ACC112 (cell line): ENCODE measurements around the gene H3-3A.

Source experiments
- H2AFZ ChIP-seq: fragments of 200-600 bp; sonication (generic); one replicate; pipeline ENCODE4 v1.6.0; 2017; ENCODE audit warnings: antibody characterized with exemption, low read length; ENCODE audit not compliant: unreplicated experiment
- H3K27ac ChIP-seq: fragments of 200-600 bp; sonication (generic); 2 replicates; pipeline ENCODE4 v1.5.1; 2014; ENCODE audit warnings: low read depth, mild to moderate bottlenecking, antibody characterized with exemption, low read length, moderate library complexity
- H3K27me3 ChIP-seq: fragments of 200-600 bp; sonication (generic); 2 replicates; pipeline ENCODE4 v1.6.1; 2014; ENCODE audit warnings: mild to moderate bottlenecking, antibody characterized with exemption, low read length, moderate library complexity, mixed read lengths; ENCODE audit not compliant: insufficient read depth
- H3K36me3 ChIP-seq: fragments of 200-600 bp; sonication (generic); 2 replicates; pipeline ENCODE4 v1.6.1; 2016; ENCODE audit warnings: mild to moderate bottlenecking, antibody characterized with exemption, low read length, moderate library complexity, mixed read lengths; ENCODE audit not compliant: insufficient read depth
- H3K4me1 ChIP-seq: fragments of 200-600 bp; sonication (generic); one replicate; pipeline ENCODE4 v1.6.1; 2016; ENCODE audit warnings: low read length, mixed read lengths; ENCODE audit not compliant: insufficient read depth, unreplicated experiment, control insufficient read depth
- H3K4me3 ChIP-seq: fragments of 200-600 bp; sonication (generic); 2 replicates; pipeline ENCODE4 v1.5.1; 2014; ENCODE audit warnings: mild to moderate bottlenecking, low read depth, low read length
- H3K79me2 ChIP-seq: fragments of 200-600 bp; sonication (generic); one replicate; pipeline ENCODE4 v1.6.0; 2016; ENCODE audit warnings: low read length; ENCODE audit not compliant: control insufficient read depth, unreplicated experiment, insufficient read depth

Gene H3-3A

GRCh38 chr1:226098870-226099835, 36.6 kb downstream of the H3-3A start:
- no peaks in the 10 kb centered on the region for H3K79me2 ChIP-seq
- peaks cover 26% of the 10 kb centered on the region for H3K4me1 ChIP-seq
- no peaks in the 10 kb centered on the region for H3K36me3 ChIP-seq
- no peaks in the 10 kb centered on the region for H3K27me3 ChIP-seq
- H2AFZ ChIP-seq, result no peak overlapping the region
- H3K27ac ChIP-seq, result peak overlapping the region; percentile 64; the same call in 1 of the 2 replicates
- no peak overlapping the region for H3K4me3 ChIP-seq

GRCh38 chr1:226100436-226101391, 38.2 kb downstream of the H3-3A start:
- no peak overlapping the region for H2AFZ ChIP-seq
- H3K27ac ChIP-seq, result no peak overlapping the region
- no peaks in the 10 kb centered on the region for H3K79me2 ChIP-seq
- no peaks in the 10 kb centered on the region for H3K36me3 ChIP-seq
- H3K4me1 ChIP-seq, result peaks cover 36% of the 10 kb centered on the region
- H3K27me3 ChIP-seq, result no peaks in the 10 kb centered on the region
- peak overlapping the region; percentile 28; the same call in 1 of the 2 replicates for H3K4me3 ChIP-seq

- Histone ChIP-seq H3K27me3 (no peaks in the 10 kb centered on the region), H3K4me3 (no peak overlapping the region), H3K79me2 (no peaks in the 10 kb centered on the region), H3K27ac (no peak overlapping the region), H3K36me3 (no peaks in the 10 kb centered on the region), H3K4me1 (peaks cover 20% of the 10 kb centered on the region), H2AFZ (no peak overlapping the region)
These were observed 42.2 kb downstream of the H3-3A start for GRCh38 chr1:226104671-226105121.

GRCh38 chr1:226107471-226108460, 45.2 kb downstream of the H3-3A start:
- Histone ChIP-seq H3K36me3 (no peaks in the 10 kb centered on the region), H2AFZ (no peak overlapping the region), H3K4me1 (peaks cover 27% of the 10 kb centered on the region), H3K79me2 (no peaks in the 10 kb centered on the region), H3K4me3 (no peak overlapping the region), H3K27ac (no peak overlapping the region), H3K27me3 (no peaks in the 10 kb centered on the region)

GRCh38 chr1:226108935-226109828, 46.7 kb downstream of the H3-3A start:
- Histone ChIP-seq H3K4me1 (peaks cover 25% of the 10 kb centered on the region), H2AFZ (peak overlapping the region; percentile 78), H3K4me3 (peak overlapping the region; percentile 75), H3K79me2 (no peaks in the 10 kb centered on the region), H3K27me3 (no peaks in the 10 kb centered on the region), H3K36me3 (no peaks in the 10 kb centered on the region), H3K27ac (peak overlapping the region; percentile 81)

GRCh38 chr1:226109829-226110248, 47.3 kb downstream of the H3-3A start:
- no peaks in the 10 kb centered on the region for H3K36me3 ChIP-seq
- H3K79me2 ChIP-seq, result no peaks in the 10 kb centered on the region
- peaks cover 19% of the 10 kb centered on the region for H3K4me1 ChIP-seq
- peak overlapping the region; percentile 75 for H3K4me3 ChIP-seq
- H3K27me3 ChIP-seq, result no peaks in the 10 kb centered on the region
- peak overlapping the region; percentile 81 for H3K27ac ChIP-seq
- peak overlapping the region; percentile 78 for H2AFZ ChIP-seq

GRCh38 chr1:226110249-226111097, 48.0 kb downstream of the H3-3A start:
- H3K79me2 ChIP-seq, result no peaks in the 10 kb centered on the region
- H3K4me1 ChIP-seq, result peaks cover 16% of the 10 kb centered on the region
- H2AFZ ChIP-seq, result peak overlapping the region; percentile 36
- no peaks in the 10 kb centered on the region for H3K27me3 ChIP-seq
- H3K4me3 ChIP-seq, result peak overlapping the region; percentile 75
- H3K27ac ChIP-seq, result peak overlapping the region; percentile 71
- no peaks in the 10 kb centered on the region for H3K36me3 ChIP-seq

- 0 out of 2 replicates have a peak overlapping the region, but pooled peaks have one; percentile 71 for H3K27ac ChIP-seq
- H3K36me3 ChIP-seq, result no peaks in the 10 kb centered on the region
- H2AFZ ChIP-seq, result peak overlapping the region; percentile 36
- no peaks in the 10 kb centered on the region for H3K27me3 ChIP-seq
- peaks cover 16% of the 10 kb centered on the region for H3K4me1 ChIP-seq
- H3K4me3 ChIP-seq, result peak overlapping the region; percentile 75
- H3K79me2 ChIP-seq, result no peaks in the 10 kb centered on the region
These were observed 48.8 kb downstream of the H3-3A start for GRCh38 chr1:226111098-226111882.
